IMR-90 (cell line): Measurements from ENCODE around the gene GABARAPL1. TPM values are rescaled to one million over a fixed set of nuclear protein-coding genes. Genes with fewer than 3 reads are reported as not detected.

Experiments
- ATAC-seq: fragments of 200-7000 bp; cut with Tn5 transposase; 2 replicates; pipeline ENCODE4 v1.9.1; 2020; ENCODE audit warnings: low read depth, mild to moderate bottlenecking, moderate library complexity
- BruUV-seq: library from RNA; stranded (reverse); fragments of 400-500 nt; replicated peaks from 2 replicates; lab custom pipeline; 2021; lab: Mats Ljungman, UMichigan
- CTCF ChIA-PET: fragments of 300-600 bp; formaldehyde crosslinking; extraction: SDS; loops from one replicate; lab custom pipeline; 2021; ENCODE audit warnings: antibody characterized with exemption; lab: Yijun Ruan, JAX
- POLR2A ChIA-PET: fragments of 300-600 bp; sonication (Branson Sonifier 250); formaldehyde crosslinking; loops from one replicate; lab custom pipeline; 2022; ENCODE audit warnings: antibody characterized with exemption; ENCODE audit not compliant: unreplicated experiment; lab: Charles Lee
- DNase-seq: peaks from one replicate; pipeline ENCODE4 v3.0.0; 2013
- H2AFZ ChIP-seq: replicated peaks from 2 replicates; pipeline ENCODE3; 2013; ENCODE audit warnings: low read length, mild to moderate bottlenecking; ENCODE audit not compliant: poor library complexity
- H2AK5ac ChIP-seq: 2 replicates; pipeline ENCODE4 v1.6.1; 2013; ENCODE audit warnings: low read depth, low read length, inconsistent platforms
- H2AK9ac ChIP-seq: replicated peaks from 2 replicates; pipeline ENCODE3; 2013; ENCODE audit warnings: mild to moderate bottlenecking, low read depth, low read length, moderate library complexity; ENCODE audit not compliant: poor library complexity
- H2BK120ac ChIP-seq: 2 replicates; pipeline ENCODE4 v1.6.1; 2013; ENCODE audit warnings: low read depth, low read length, inconsistent platforms
- H2BK15ac ChIP-seq: 3 replicates; pipeline ENCODE4 v1.6.1; 2013; ENCODE audit warnings: low read depth, low read length, inconsistent platforms
- H2BK20ac ChIP-seq: 2 replicates; pipeline ENCODE4 v1.6.1; 2013; ENCODE audit warnings: low read depth, mild to moderate bottlenecking, inconsistent platforms, low read length, moderate library complexity
- H2BK5ac ChIP-seq: 2 replicates; pipeline ENCODE4 v1.6.1; 2013; ENCODE audit warnings: mild to moderate bottlenecking, low read depth, low read length, inconsistent platforms; ENCODE audit not compliant: poor library complexity, severe bottlenecking
- H3K14ac ChIP-seq: replicated peaks from 2 replicates; pipeline ENCODE4 v1.6.1; 2013; ENCODE audit warnings: low read depth, low read length, inconsistent platforms
- H3K18ac ChIP-seq: 2 replicates; pipeline ENCODE4 v1.6.1; 2013; ENCODE audit warnings: low read depth, low read length, control low read depth
- H3K23ac ChIP-seq: 2 replicates; pipeline ENCODE4 v1.6.1; 2013; ENCODE audit warnings: low read depth, low read length, inconsistent platforms
- H3K27ac ChIP-seq: 2 replicates; pipeline ENCODE4 v1.5.1; 2013; ENCODE audit warnings: mild to moderate bottlenecking, control low read depth, low read length; ENCODE audit not compliant: insufficient read depth
- H3K27me3 ChIP-seq: 2 replicates; pipeline ENCODE4 v1.6.1; 2013; ENCODE audit warnings: low read length; ENCODE audit not compliant: control insufficient read depth, insufficient read depth
- H3K36me3 ChIP-seq: 2 replicates; pipeline ENCODE4 v1.6.1; 2013; ENCODE audit warnings: low read length, mixed read lengths; ENCODE audit not compliant: control insufficient read depth, insufficient read depth
- H3K4ac ChIP-seq: 2 replicates; pipeline ENCODE4 v1.6.1; 2013; ENCODE audit warnings: low read depth, low read length, inconsistent platforms
- H3K4me1 ChIP-seq: 2 replicates; pipeline ENCODE4 v1.6.1; 2013; ENCODE audit warnings: low read length, mixed read lengths; ENCODE audit not compliant: control insufficient read depth, insufficient read depth
- H3K4me2 ChIP-seq: 2 replicates; pipeline ENCODE4 v1.6.1; 2013; ENCODE audit warnings: low read depth, mild to moderate bottlenecking, control low read depth, low read length, moderate library complexity
- H3K4me3 ChIP-seq: 2 replicates; pipeline ENCODE4 v1.5.1; 2013; ENCODE audit warnings: low read depth, mild to moderate bottlenecking, control low read depth, low read length, moderate library complexity; ENCODE audit not compliant: insufficient read depth
- H3K56ac ChIP-seq: 2 replicates; pipeline ENCODE4 v1.6.1; 2013; ENCODE audit warnings: low read length, inconsistent platforms; ENCODE audit not compliant: insufficient read depth; ENCODE audit errors: extremely low read depth
- H3K79me1 ChIP-seq, 2 experiments: 2 replicates each; pipeline ENCODE4 v1.6.1; 2013; ENCODE audit warnings: low read length in 2 of 2, inconsistent platforms in 1 of 2, low read depth in 1 of 2
- H3K9ac ChIP-seq: 2 replicates; pipeline ENCODE4 v1.6.1; 2013; ENCODE audit warnings: low read depth, low read length, control low read depth
- H3K9me1 ChIP-seq: 2 replicates; pipeline ENCODE4 v1.6.1; 2013; ENCODE audit warnings: low read length, inconsistent platforms; ENCODE audit not compliant: insufficient read depth
- H3K9me3 ChIP-seq: 2 replicates; pipeline ENCODE4 v1.6.1; 2013; ENCODE audit warnings: low read length; ENCODE audit not compliant: control insufficient read depth, insufficient read depth
- H4K20me1 ChIP-seq: 2 replicates; pipeline ENCODE4 v1.6.1; 2013; ENCODE audit warnings: low read length, inconsistent platforms; ENCODE audit not compliant: insufficient read depth
- H4K5ac ChIP-seq: 2 replicates; pipeline ENCODE4 v1.6.1; 2013; ENCODE audit warnings: mild to moderate bottlenecking, low read depth, low read length, control low read depth
- H4K8ac ChIP-seq, 2 experiments: 2 replicates each; pipeline ENCODE4 v1.6.1; 2013; ENCODE audit warnings: low read depth in 2 of 2, low read length in 2 of 2, control low read depth in 1 of 2, inconsistent platforms in 1 of 2
- H4K91ac ChIP-seq: 2 replicates; pipeline ENCODE4 v1.6.1; 2013; ENCODE audit warnings: low read depth, low read length, inconsistent platforms; ENCODE audit not compliant: insufficient read depth
- BHLHE40 ChIP-seq: fragments of 150-350 bp; IDR thresholded peaks from 2 replicates; pipeline ENCODE4 v1.6.1; 2016; ENCODE audit warnings: mild to moderate bottlenecking, low read depth, low read length
- FOS ChIP-seq: fragments of 150-350 bp; IDR thresholded peaks from 2 replicates; pipeline ENCODE4 v1.6.1; 2016; ENCODE audit warnings: low read depth, low read length
- MAFK ChIP-seq: IDR thresholded peaks from 2 replicates; pipeline ENCODE4 v1.6.1; 2012; ENCODE audit warnings: low read depth, low read length, improper control_type of control experiment
- MAZ ChIP-seq: IDR thresholded peaks from 2 replicates; pipeline ENCODE4 v1.6.1; 2012; ENCODE audit warnings: low read depth, mild to moderate bottlenecking, low read length, improper control_type of control experiment, moderate library complexity, borderline replicate concordance
- POLR2A ChIP-seq: IDR thresholded peaks from 2 replicates; pipeline ENCODE4 v1.6.1; 2012; ENCODE audit warnings: mild to moderate bottlenecking, low read depth, low read length
- RAD21 ChIP-seq: IDR thresholded peaks from 2 replicates; pipeline ENCODE4 v1.6.1; 2012; ENCODE audit warnings: low read length, improper control_type of control experiment
- RCOR1 ChIP-seq: IDR thresholded peaks from 2 replicates; pipeline ENCODE4 v1.6.1; 2012; ENCODE audit warnings: mild to moderate bottlenecking, low read length, improper control_type of control experiment; ENCODE audit not compliant: insufficient replicate concordance
- RFX5 ChIP-seq: IDR thresholded peaks from 2 replicates; pipeline ENCODE4 v1.8.0; 2012; ENCODE audit warnings: low read depth, mild to moderate bottlenecking, low read length, moderate library complexity
- SMC3 ChIP-seq: fragments of 150-350 bp; IDR thresholded peaks from 2 replicates; pipeline ENCODE4 v1.6.1; 2016; ENCODE audit warnings: low read depth, mild to moderate bottlenecking, antibody characterized with exemption, low read length, moderate library complexity
- WGBS, 2 experiments: methylation state at CpG; one replicate each; pipeline versions ENCODE4 v1.1.5 to v1.1.7; 2013; ENCODE audit warnings: missing lambda C conversion rate in 2 of 2; ENCODE audit not compliant: insufficient read length in 1 of 2; ENCODE audit errors: extremely low coverage in 2 of 2; 5-methylcytosine and 5-hydroxymethylcytosine counted together
- dilution Hi-C: fragments of 300-500 bp; cut with HindIII; formaldehyde crosslinking; loops from one replicate; pipeline ENCODE4 v1.14.3; 2018; ENCODE audit warnings: low sequenced_read_pairs; ENCODE audit not compliant: unreplicated experiment
- in situ Hi-C: fragments of 300-500 bp; cut with MboI; formaldehyde crosslinking; loops from 3 replicates; pipeline ENCODE4 v1.14.3; 2019; ENCODE audit warnings: low sequenced_read_pairs, inconsistent platforms, mixed read lengths
- intact Hi-C: fragments of 100-400 bp; cut with micrococcal nuclease; formaldehyde crosslinking; loops from 2 replicates; pipeline ENCODE4 v1.10.0; 2022
- polyA plus RNA-seq, 3 experiments: library from polyadenylated mRNA; depleted of rRNA; stranded (reverse); fragments of >200 nt; gene quantifications; 2 replicates each; pipeline ENCODE4 v1.2.3, GENCODE V29; 2012; ENCODE audit warnings: low replicate concordance in 1 of 3
- total RNA-seq: library from RNA; depleted of rRNA; stranded (reverse); fragments of >200 nt; gene quantifications from 2 replicates; pipeline ENCODE4 v1.2.3, GENCODE V29; 2012
- TF ChIP-seq, protein P1 (sequence below): fragments of 150-350 bp; IDR thresholded peaks from 2 replicates; pipeline ENCODE4 v1.6.1; 2017; ENCODE audit warnings: mild to moderate bottlenecking, antibody characterized with exemption, low read length, low read depth

The GABARAPL1 gene
- total and polyA plus RNA-seq, 2 of the 4 experiments (the other 2 are of a cell fraction) = 51.6 to 93.6 TPM

DNA sequence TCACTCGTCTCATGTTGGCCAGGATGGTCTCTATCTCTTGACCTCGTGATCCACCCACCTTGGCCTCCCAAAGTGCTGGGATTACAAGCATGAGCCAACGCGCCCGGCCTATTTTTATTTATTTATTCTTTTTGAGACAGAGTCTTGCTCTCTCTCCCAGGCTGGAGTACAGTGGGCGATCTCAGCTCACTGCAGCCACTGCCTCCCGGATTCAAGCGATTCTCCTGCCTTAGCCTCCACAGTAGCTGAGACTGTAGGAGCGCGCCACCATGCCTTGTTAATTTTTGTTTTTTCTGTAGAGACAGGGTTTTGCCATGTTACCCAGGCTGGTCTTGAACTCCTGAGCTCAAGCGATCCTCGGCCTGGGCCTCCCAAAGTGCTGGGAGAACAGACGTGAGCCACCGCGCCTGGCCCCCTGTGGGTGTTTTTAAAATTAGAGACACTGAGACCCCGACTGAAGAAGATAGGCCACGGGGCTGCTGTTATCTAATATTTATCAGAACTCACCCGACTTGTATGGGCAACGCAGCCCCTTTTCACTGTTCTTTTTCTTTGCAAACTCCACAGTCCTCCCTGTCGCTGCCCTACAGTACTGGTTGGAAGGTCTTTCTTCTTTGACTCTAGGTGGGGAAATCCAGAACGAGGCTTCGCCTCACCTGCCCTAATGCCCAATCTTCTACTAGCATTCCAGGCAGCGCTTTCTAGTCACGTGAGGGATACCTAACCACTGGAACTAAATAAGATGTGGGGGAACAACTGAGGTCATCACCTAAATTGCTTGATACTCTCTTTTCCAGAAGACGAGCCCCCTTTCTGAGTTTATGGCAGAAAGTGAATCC is 1.4 kb upstream of the GABARAPL1 start (continued):
- no peak for TF ChIP-seq BHLHE40

DNA sequence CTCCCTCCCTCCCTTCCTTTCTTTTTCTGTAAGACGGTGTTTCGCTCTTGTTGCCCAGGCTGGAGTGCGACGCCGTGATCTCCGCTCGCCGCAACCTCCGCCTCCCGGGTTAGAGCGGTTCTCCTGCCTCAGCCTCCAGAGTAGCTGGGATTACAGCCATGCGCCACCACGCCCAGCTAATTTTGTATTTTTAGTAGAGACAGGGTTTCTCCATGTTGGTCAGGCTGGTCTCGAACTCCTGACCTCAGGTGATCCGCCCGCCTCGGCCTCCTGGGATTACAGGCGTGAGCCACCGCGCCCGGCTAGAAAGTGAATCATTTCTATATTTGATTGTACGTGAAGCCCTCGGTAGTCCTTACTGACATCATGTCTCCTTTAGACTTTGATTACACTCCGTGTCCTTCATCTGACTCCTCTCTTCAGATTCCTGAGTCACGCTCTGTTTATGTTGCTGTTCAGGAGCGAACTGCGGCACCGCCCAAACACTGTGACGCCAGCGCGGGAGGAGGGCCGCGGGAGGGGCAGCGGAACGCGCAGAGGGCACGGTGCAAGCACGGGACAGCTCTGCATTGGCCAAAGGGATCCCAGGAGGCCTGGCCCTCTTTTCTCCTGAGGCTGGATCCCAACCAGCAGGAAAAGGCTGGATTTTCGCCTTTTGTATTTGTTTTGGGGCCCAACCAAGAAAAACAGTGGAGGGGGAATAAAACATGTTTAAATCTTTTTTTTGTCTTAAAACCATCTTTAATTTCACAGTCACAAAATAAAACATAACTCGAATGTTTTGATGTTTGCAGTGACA is 538 bp upstream of the GABARAPL1 start:
- peak overlapping the region; percentile 75 for H2BK5ac ChIP-seq
- H2AFZ ChIP-seq = peak overlapping the region; percentile 68
- ChIA-PET CTCF (interaction anchor here (1.9 kb wide), 1 partner anchor 59 kb away, joined by 6 read pairs; no protein-coding TSS in a partner anchor), POLR2A (interaction anchor here (1.0 to 1.9 kb wide), 2 partner anchors 23 to 40 kb away, joined by 3 to 6 read pairs; partner anchors contain the start of gene OLR1)
- peaks cover 7% of the 10 kb centered on the region; the same call in 1 of the 2 replicates for H3K9me1 ChIP-seq
- peaks cover 3% of the 10 kb centered on the region; the same call in 1 of the 2 replicates for H3K4me1 ChIP-seq
- peak overlapping the region; percentile 29 for H3K18ac ChIP-seq
- peaks cover 18% of the 10 kb centered on the region for H4K20me1 ChIP-seq
- H3K4me2 ChIP-seq = peak overlapping the region; percentile 70
- peak overlapping the region; percentile 45; the same call in 1 of the 2 replicates for H3K14ac ChIP-seq
- BruUV-seq = no TSS peak
- H3K27me3 ChIP-seq = no peaks in the 10 kb centered on the region
- dilution Hi-C loops = no loop called here
- 0% methylated on average over 14 of the region's 40 CpGs; no CpG with 5 or more reads in 1 of the 2 experiments for WGBS, 2 experiments
- H4K91ac ChIP-seq = peak overlapping the region; percentile 65
- H3K9ac ChIP-seq = peak overlapping the region; percentile 21
- peak overlapping the region; percentile 89 for H3K4me3 ChIP-seq
- H3K27ac ChIP-seq = peak overlapping the region; percentile 56
- peak; percentile 100 for DNase-seq
- H2AK9ac ChIP-seq = no peak overlapping the region
- H4K5ac ChIP-seq = no peak overlapping the region
- H2BK20ac ChIP-seq = no peak overlapping the region
- peak overlapping the region; percentile 4; the same call in 1 of the 2 replicates for H3K23ac ChIP-seq
- peaks cover 4% of the 10 kb centered on the region for H3K36me3 ChIP-seq
- peak overlapping the region; percentile 43; the same call in 1 of the 2 replicates for H3K56ac ChIP-seq
- peak overlapping the region in 1 of 2 experiments; percentile 46; a peak in 1 of 4 replicates for H4K8ac ChIP-seq
- H3K9me3 ChIP-seq = no peaks in the 10 kb centered on the region
- no peak overlapping the region for H2BK15ac ChIP-seq
- H3K79me1 ChIP-seq = peaks cover 3 to 25% of the 10 kb centered on the region in 2 experiments; a peak in 3 of 4 replicates
- H3K4ac ChIP-seq = peak overlapping the region; percentile 62
- H2AK5ac ChIP-seq = peak overlapping the region; percentile 67; the same call in 1 of the 2 replicates
- peak overlapping the region; percentile 27 for H2BK120ac ChIP-seq
- peak; percentile 90 for ATAC-seq
- in situ Hi-C loops = no loop called here
- intact Hi-C loops = loop anchor here (1.0 to 10.0 kb wide), 5 partner anchors 21 to 467 kb away; partner anchors contain the start of gene CLEC2B
- peak; percentile 79; the same call in 1 of the 2 replicates for TF ChIP-seq POLR2A
- TF ChIP-seq MAFK = no peak
- peak; percentile 96 for TF ChIP-seq BHLHE40
- no peak; the same call in 1 of the 2 replicates for TF ChIP-seq RAD21
- TF ChIP-seq, protein P1, sequence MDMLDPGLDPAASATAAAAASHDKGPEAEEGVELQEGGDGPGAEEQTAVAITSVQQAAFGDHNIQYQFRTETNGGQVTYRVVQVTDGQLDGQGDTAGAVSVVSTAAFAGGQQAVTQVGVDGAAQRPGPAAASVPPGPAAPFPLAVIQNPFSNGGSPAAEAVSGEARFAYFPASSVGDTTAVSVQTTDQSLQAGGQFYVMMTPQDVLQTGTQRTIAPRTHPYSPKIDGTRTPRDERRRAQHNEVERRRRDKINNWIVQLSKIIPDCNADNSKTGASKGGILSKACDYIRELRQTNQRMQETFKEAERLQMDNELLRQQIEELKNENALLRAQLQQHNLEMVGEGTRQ = peak; percentile 40
- peak; percentile 100 for TF ChIP-seq MAZ
- TF ChIP-seq RFX5 = no peak
- peak; percentile 95 for TF ChIP-seq FOS
- no peak for TF ChIP-seq SMC3
- TF ChIP-seq RCOR1 = peak; percentile 15
